Lung (tissue), 12 donors: ENCODE results near the gene MT4. TPM values are rescaled to one million over a fixed set of nuclear protein-coding genes. Genes with fewer than 3 reads are reported as not detected.

Experiments
- ATAC-seq: fragments of 200-7000 bp; cut with Tn5 transposase; one replicate; pipeline ENCODE4 v1.9.1; 2020; ENCODE audit warnings: moderate number of reproducible peaks; ENCODE audit not compliant: insufficient read depth, low FRiP score
- DNase-seq, 3 donors: peaks; one replicate each; pipeline ENCODE4 v3.0.0-alpha.2; 2013 to 2017
- H3K27ac ChIP-seq, 2 donors: one replicate each; pipeline ENCODE4 v1.5.1; 2013; ENCODE audit warnings: mild to moderate bottlenecking in 2 of 2, moderate library complexity in 2 of 2, control low read depth in 1 of 2, inconsistent platforms in 1 of 2, low read depth in 1 of 2, low read length in 1 of 2
- H3K27me3 ChIP-seq, 3 donors: one replicate each; pipeline ENCODE4 v1.5.1; 2013; ENCODE audit warnings: low read length in 2 of 3; ENCODE audit not compliant: control insufficient read depth in 3 of 3, insufficient read depth in 3 of 3
- H3K36me3 ChIP-seq, 4 donors: one replicate each; pipeline ENCODE4 v1.5.1; 2013; ENCODE audit warnings: low read length in 4 of 4, mild to moderate bottlenecking in 1 of 4, moderate library complexity in 1 of 4; ENCODE audit not compliant: control insufficient read depth in 4 of 4, insufficient read depth in 4 of 4
- H3K4me1 ChIP-seq, 5 donors: one replicate each; pipeline ENCODE4 v1.5.1; 2013; ENCODE audit warnings: low read length in 5 of 5, mild to moderate bottlenecking in 2 of 5, moderate library complexity in 1 of 5; ENCODE audit not compliant: control insufficient read depth in 5 of 5, insufficient read depth in 5 of 5
- H3K4me3 ChIP-seq: one replicate; pipeline ENCODE4 v1.5.1; 2013; ENCODE audit warnings: mild to moderate bottlenecking, control low read depth, moderate library complexity
- H3K9ac ChIP-seq, 2 donors: one replicate each; pipeline ENCODE4 v1.5.1; 2013; ENCODE audit warnings: low read length in 2 of 2, control low read depth in 1 of 2; ENCODE audit not compliant: insufficient read depth in 1 of 2
- H3K9me3 ChIP-seq, 4 donors: one replicate each; pipeline ENCODE4 v1.5.1; 2013; ENCODE audit warnings: low read length in 3 of 4, mild to moderate bottlenecking in 1 of 4, moderate library complexity in 1 of 4; ENCODE audit not compliant: control insufficient read depth in 4 of 4, insufficient read depth in 3 of 4
- WGBS, 2 donors: extraction: QIAGEN DNeasy Blood & Tissue Kit; methylation state at CpG; one replicate each; pipeline ENCODE4 v1.1.7; 2013; 5-methylcytosine and 5-hydroxymethylcytosine counted together
- polyA plus RNA-seq, 2 donors: library from polyadenylated mRNA; stranded (reverse); fragments of 200-250 nt; gene quantifications; one replicate each; pipeline ENCODE4 v1.2.1, GENCODE V29; 2013
- total RNA-seq, 2 donors: library from RNA; depleted of rRNA in 1 of 2; stranded (reverse); fragments of >200 nt in 1 of 2; gene quantifications; one replicate each; pipeline ENCODE4 v1.2.1, GENCODE V29; 2014 to 2021
- TF ChIP-seq, protein P1 (sequence below): IDR thresholded peaks from 2 replicates; pipeline ENCODE4 v1.5.1; 2012; ENCODE audit warnings: mild to moderate bottlenecking; ENCODE audit errors: control extremely low read depth, extremely low read depth
- donor health status: control.
- donor health status: control.
- donor health status: Bipolar disorder and iron deficiency.
- donor health status: healthy.
- donor health status: DM: yes; HTN: yes; CAD: no.

MT4 gene
- total and polyA plus RNA-seq, 4 donors = not detected

DNA sequence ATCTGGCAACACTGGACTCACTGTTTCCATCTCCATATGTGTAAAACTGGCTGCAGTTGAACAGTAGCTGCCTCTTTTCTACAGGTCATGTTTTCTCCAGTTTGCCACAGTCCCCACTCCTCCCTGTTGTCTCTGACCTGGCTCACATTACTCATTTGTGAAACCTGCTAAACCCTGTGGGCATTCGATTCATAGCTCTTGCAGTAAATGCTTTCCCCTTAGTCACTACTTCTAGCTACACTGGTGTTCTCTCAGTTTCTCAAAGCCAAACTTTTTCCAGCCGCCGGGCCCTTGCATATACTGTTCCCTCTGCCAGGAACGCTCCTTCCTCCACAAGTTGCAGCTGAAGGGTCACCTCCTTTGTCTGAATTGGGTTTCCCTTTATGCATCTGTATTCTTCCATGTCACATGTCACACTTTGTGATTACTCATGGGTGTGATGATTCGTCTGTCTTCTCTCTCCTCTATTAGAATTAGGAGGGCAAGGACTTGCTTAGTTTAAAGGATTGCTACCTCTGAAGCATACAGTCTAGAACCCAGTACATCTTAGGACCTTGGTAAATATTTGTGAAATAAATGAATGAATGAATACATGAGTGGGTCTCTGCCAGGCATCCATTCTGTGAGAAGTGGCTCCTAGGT lies 15.0 kb upstream of the MT4 start:
- TF ChIP-seq, protein P1, sequence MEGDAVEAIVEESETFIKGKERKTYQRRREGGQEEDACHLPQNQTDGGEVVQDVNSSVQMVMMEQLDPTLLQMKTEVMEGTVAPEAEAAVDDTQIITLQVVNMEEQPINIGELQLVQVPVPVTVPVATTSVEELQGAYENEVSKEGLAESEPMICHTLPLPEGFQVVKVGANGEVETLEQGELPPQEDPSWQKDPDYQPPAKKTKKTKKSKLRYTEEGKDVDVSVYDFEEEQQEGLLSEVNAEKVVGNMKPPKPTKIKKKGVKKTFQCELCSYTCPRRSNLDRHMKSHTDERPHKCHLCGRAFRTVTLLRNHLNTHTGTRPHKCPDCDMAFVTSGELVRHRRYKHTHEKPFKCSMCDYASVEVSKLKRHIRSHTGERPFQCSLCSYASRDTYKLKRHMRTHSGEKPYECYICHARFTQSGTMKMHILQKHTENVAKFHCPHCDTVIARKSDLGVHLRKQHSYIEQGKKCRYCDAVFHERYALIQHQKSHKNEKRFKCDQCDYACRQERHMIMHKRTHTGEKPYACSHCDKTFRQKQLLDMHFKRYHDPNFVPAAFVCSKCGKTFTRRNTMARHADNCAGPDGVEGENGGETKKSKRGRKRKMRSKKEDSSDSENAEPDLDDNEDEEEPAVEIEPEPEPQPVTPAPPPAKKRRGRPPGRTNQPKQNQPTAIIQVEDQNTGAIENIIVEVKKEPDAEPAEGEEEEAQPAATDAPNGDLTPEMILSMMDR = no peak
- Histone ChIP-seq H3K27me3 (no peaks in the 10 kb centered on the region), H3K4me3 (no peak overlapping the region), H3K36me3 (no peaks in the 10 kb centered on the region), H3K9ac (no peak overlapping the region), H3K9me3 (no peaks in the 10 kb centered on the region), H3K27ac (no peak overlapping the region), H3K4me1 (peaks cover 0 to 9% (median 7%) of the 10 kb centered on the region in 5 donors)
- DNase-seq = no peak
- WGBS, 2 donors = 91% methylated on average over 5 of the region's 5 CpGs
- no peak for ATAC-seq

DNA sequence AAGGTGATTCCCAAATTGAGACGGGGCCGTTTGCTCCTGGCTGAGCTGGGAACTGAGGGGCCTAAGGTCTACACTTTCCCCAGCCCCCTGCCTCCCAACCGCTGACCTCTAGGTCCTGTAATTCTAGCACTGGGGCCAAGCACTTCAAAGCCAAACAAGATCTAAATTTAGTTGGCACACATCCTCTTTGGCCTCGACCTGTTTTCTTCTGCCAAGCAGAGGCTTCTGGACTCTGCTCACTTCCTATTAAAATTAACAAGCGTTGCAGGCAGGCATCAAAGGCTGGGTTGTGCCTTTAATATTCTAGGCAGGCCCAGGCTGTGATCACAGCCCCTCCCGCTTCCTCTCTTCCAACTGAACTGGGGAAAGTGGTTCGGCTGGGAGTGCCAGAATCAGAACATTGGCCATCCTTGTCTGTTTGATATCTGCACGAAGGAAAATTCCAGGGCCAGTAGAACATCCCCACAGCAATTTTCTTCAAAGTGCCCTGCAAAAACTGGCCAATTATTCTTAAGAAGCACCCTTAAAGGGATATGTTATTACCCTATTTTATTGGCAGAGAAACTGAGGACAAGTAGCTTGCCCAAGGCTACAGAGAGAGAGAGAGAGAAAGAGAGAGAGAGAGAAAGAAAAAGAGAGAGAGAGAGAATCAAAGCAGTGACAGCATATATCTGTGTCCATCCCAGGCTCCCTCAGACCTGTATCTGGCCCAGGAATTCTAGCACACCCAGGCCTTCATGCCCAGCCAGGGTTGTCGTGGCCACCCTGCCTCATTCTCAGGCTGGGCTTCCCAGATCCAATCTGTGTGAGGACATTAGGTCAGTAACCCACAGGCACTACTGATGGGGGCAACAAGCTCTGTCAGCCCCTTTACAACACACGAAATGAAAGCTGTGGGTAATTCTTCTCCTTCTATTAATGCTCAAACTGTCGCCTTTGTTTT lies 12.8 kb upstream of the MT4 start:
- no peak overlapping the region for H3K9ac ChIP-seq
- H3K27me3 ChIP-seq = no peaks in the 10 kb centered on the region
- H3K36me3 ChIP-seq = no peaks in the 10 kb centered on the region
- WGBS, 2 donors = 39 to 44% methylated on average over 11 of the region's 11 CpGs
- ATAC-seq (no peak), DNase-seq (peak; percentile 11 to 69 (median 27))
- no peak overlapping the region for H3K27ac ChIP-seq
- peaks cover 0 to 9% (median 7%) of the 10 kb centered on the region in 5 donors for H3K4me1 ChIP-seq
- no peaks in the 10 kb centered on the region for H3K9me3 ChIP-seq
- TF ChIP-seq, protein P1 = no peak
- H3K4me3 ChIP-seq = no peak overlapping the region

DNA sequence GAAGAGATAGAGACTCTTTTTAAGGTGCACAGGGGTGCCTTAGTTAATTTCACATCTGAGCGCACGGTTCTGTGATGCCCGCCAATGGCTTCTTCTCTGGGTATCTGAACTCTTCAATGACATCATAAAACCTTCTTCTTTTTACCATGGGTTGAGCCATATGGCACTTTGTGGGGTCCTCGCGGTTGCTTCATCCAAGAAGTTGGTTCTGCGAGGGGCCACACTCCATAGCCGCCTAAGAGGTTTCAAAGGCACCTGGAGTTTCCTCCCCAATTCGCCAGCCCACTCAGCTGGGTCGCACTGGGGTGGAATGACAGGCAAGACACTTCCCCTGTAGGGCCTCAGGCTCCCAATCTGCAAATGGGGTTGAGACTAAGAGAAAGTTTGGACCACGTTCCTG lies 10.4 kb upstream of the MT4 start:
- ATAC-seq (no peak), DNase-seq (no peak)
- H3K4me3 ChIP-seq = no peak overlapping the region
- TF ChIP-seq, protein P1 = no peak
- H3K9me3 ChIP-seq = no peaks in the 10 kb centered on the region
- no peak overlapping the region for H3K27ac ChIP-seq
- no peaks in the 10 kb centered on the region for H3K36me3 ChIP-seq
- no peak overlapping the region for H3K9ac ChIP-seq
- peaks cover 0 to 5% (median 0%) of the 10 kb centered on the region in 3 donors for H3K27me3 ChIP-seq
- peaks cover 0 to 9% (median 7%) of the 10 kb centered on the region in 5 donors for H3K4me1 ChIP-seq
- 93 to 94% methylated on average over 10 of the region's 10 CpGs for WGBS, 2 donors
